NCI-H2107 treated with DMSO at 0.1 percent for 48 hours (cell line): ENCODE results near the gene TNFSF13.

ENCODE experiments used
- DNase-seq: peaks from one replicate; lab custom pipeline; 2025; ENCODE audit not compliant: unreplicated experiment; lab: John Stamatoyannopoulos, UW

Gene TNFSF13

DNA sequence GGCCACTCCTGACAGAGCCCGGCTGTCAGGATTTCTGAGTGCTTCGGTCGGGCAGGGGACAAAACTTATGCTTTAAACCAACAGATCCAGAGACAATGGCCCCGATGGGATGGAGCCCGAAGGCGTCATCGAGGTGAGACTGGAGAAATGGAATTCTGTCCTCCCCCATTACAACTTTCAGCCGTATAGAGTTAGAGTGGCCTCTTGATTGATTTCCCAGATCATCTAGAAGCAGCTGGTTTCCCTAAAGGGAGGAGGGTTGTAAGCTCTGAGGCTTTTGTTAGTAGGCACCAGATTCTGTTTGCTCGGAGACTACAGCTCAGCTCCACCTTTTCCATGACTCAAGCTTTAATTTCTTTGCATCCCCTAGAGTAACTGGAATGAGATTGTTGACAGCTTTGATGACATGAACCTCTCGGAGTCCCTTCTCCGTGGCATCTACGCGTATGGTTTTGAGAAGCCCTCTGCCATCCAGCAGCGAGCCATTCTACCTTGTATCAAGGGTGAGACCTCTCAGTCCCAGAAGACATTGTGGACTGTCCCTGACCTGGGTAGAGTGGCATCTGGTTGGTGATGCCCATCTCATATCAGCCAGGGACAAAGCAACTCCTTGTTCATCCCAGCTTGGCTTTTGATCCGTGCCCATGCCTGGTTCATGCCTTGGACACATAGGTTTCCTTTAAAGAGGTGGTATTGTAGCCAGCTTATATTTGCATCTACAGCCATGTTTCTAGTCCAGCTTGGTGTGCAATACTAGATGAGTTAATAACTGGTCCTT is 15.8 kb downstream of the TNFSF13 start:
- DNase-seq: no peak

DNA sequence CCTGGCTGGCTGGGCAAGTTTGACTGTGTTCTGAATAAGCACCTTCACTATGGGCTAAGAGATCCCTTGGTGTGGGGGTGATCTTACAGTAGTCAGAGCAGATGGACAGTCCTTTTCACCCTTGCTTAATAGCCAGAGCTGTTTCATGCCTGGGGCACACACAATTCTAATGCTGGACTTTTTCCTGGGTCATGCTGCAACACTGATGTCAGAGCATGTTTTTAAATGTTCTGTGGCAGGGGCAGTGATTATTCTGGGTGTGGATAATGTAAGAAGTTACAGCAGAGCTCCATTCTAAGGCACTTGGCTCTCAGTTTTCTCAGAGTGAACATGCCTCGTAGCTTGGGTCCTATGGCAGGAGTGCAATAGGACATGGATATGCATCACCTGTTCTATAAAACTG is 16.9 kb downstream of the TNFSF13 start:
- no peak for DNase-seq

DNA sequence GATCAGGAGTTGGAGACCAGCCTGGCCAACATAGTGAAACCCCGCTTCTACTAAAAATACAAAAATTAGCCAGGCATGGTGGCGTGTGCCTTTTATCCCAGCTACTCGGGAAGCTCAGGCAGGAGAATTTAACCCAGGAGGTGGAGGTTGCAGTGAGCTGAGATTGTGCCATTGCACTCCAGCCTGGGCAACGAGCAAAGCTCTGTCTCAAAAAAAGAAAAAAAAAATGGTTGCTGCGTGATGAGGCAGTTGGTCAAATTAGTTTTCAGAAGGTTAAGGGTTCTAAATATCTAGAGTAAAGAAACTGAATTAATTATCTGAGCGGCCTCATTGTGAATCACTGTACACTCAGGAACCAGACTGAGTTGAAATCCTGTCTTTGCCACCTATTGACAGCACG is 17.4 kb downstream of the TNFSF13 start:
- DNase-seq: no peak

DNA sequence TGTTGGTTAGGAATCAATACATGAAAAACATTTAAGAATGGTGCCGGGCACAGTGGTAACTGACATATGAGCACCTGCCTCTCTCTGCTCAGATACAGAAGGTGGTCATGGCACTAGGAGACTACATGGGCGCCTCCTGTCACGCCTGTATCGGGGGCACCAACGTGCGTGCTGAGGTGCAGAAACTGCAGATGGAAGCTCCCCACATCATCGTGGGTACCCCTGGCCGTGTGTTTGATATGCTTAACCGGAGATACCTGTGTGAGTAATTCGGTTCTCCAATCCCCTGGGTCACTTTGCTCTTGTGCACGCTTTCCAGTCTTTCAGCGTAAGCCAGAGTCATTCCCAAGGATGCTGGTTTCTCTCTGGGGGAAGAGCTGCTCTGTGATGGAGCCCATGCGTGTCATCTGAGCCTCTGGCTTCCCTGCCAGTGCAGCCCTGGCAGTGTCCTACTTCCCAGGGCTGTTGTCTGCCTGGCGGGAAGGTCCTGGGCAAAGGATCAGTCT is 17.9 kb downstream of the TNFSF13 start:
- DNase-seq: no peak

DNA sequence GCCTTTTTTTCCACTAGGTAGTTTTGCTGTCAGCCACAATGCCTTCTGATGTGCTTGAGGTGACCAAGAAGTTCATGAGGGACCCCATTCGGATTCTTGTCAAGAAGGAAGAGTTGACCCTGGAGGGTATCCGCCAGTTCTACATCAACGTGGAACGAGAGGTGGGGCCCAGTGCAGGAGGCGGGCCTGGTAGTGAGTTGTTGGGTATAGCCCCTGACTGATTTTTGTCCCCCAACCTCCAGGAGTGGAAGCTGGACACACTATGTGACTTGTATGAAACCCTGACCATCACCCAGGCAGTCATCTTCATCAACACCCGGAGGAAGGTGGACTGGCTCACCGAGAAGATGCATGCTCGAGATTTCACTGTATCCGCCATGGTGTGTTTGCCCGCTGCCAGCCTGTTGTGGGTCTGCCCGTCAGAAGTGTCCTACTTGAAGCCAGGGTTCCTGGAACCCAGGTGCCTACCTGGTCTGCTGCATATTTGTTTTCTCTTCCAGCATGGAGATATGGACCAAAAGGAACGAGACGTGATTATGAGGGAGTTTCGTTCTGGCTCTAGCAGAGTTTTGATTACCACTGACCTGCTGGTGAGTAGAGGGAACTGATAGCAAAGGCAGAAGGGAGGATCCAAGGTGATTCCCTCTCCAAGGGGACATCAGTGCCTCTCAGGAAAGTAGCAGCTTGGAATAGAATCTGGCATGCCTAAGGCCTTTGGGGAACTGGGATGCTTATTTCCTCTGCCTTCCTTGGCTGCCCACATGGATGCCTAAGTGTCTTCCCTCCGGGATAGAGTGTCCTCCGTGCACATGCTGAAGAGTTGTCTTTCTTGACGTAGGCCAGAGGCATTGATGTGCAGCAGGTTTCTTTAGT is 19.0 kb downstream of the TNFSF13 start:
- DNase-seq: no peak

DNA sequence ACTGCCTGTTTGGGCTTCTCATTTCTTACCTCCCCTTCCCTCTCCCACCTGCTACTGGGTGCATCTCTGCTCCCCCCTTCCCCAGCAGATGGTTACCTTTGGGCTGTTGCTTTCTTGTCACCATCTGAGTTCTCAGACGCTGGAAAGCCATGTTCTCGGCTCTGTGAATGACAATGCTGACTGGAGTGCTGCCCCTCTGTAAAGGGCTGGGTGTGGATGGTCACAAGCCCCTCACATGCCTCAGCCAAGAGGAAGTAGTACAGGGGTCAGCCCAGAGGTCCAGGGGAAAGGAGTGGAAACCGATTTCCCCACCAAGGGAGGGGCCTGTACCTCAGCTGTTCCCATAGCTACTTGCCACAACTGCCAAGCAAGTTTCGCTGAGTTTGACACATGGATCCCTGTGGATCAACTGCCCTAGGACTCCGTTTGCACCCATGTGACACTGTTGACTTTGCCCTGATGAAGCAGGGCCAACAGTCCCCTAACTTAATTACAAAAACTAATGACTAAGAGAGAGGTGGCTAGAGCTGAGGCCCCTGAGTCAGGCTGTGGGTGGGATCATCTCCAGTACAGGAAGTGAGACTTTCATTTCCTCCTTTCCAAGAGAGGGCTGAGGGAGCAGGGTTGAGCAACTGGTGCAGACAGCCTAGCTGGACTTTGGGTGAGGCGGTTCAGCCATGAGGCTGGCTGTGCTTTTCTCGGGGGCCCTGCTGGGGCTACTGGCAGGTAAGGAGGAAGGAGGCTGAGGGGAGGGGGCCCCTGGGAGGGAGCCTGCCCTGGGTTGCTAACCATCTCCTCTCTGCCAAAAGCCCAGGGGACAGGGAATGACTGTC is 20.7 kb downstream of the TNFSF13 start, which contains the start of gene CD68:
TSS of gene CD68 (plus strand) at position 638 of the 833 bp plus-strand sequence. CDS start at position 678, 40 bp downstream.
- DNase-seq: no peak

DNA sequence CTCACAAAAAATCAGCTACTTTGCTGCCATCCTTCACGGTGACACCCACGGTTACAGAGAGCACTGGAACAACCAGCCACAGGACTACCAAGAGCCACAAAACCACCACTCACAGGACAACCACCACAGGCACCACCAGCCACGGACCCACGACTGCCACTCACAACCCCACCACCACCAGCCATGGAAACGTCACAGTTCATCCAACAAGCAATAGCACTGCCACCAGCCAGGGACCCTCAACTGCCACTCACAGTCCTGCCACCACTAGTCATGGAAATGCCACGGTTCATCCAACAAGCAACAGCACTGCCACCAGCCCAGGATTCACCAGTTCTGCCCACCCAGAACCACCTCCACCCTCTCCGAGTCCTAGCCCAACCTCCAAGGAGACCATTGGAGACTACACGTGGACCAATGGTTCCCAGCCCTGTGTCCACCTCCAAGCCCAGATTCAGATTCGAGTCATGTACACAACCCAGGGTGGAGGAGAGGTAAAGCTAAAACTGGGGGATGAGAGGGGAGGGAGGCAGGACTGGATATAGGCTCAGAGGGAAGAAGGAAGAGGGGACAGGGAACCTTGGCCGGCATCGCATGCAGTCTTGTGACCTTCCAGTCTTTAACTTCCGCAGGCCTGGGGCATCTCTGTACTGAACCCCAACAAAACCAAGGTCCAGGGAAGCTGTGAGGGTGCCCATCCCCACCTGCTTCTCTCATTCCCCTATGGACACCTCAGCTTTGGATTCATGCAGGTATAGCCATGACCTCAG is 21.5 kb downstream of the TNFSF13 start:
- no peak for DNase-seq

DNA sequence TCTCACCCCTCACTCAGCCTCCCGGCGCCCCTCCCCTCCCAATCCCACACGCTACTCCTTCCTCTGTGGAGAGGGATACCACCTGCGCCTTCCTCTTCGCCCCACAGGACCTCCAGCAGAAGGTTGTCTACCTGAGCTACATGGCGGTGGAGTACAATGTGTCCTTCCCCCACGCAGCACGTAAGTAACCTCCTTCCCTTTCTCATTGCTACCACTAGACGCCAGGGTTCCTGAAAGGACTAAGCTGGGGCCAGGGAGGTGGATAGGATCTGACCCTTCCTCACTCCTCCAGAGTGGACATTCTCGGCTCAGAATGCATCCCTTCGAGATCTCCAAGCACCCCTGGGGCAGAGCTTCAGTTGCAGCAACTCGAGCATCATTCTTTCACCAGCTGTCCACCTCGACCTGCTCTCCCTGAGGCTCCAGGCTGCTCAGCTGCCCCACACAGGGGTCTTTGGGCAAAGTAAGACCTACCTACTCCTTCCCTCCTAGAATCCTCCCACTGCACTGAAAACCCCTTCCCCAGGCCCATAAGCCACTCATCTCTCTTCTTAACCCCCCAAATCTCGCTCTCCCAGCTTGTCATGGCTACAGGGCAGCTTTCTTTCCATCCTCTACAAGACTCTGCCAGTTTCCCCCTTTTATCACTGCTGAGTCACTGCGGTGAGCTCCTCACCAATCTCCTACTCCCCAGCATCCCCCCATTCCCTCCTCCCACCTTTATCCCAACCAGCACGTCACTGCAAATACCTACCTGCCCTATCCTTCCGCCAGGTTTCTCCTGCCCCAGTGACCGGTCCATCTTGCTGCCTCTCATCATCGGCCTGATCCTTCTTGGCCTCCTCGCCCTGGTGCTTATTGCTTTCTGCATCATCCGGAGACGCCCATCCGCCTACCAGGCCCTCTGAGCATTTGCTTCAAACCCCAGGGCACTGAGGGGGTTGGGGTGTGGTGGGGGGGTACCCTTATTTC is 22.3 kb downstream of the TNFSF13 start:
- no peak for DNase-seq

DNA sequence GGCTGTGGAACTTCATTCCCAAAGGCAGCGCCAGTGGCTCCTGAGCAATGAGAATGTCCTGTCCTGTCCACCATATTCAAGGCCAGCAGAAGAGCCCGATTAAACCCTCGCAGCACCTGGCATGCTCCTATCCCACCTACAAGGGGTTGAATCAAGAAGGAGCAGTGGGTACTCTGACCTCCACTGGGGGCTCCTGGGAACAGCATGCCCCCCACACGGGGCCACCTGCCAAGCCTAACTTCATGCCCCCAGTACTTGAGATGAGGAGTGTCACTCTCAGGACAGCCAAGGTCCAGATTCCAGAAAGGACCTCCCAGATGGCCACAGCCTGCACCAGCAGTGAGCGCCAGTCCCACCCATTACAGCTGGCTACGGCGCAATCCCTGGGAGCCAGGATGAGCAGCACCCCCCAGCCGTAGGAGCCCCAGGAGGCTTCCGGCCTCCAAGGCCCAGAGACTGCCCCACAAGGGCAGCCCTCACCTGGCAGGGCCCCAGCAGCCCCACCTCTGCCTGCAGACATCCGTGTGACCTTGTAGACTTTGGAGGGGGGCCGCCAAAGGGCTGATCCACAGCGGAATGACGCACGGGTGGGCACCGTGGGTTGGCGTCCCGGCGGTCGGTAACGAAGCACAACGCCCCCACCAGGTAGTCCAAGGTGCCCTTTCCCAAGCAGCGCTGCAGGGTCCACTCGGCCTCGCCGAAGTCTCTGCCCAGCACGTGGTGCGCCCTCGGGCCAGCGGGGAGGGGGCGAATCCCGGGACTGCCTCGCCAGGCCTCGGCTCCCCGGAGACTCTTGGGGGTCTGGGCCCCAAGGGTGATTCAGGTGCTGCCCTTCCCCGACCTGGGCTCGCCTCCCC is 24.1 kb downstream of the TNFSF13 start:
- no peak for DNase-seq

DNA sequence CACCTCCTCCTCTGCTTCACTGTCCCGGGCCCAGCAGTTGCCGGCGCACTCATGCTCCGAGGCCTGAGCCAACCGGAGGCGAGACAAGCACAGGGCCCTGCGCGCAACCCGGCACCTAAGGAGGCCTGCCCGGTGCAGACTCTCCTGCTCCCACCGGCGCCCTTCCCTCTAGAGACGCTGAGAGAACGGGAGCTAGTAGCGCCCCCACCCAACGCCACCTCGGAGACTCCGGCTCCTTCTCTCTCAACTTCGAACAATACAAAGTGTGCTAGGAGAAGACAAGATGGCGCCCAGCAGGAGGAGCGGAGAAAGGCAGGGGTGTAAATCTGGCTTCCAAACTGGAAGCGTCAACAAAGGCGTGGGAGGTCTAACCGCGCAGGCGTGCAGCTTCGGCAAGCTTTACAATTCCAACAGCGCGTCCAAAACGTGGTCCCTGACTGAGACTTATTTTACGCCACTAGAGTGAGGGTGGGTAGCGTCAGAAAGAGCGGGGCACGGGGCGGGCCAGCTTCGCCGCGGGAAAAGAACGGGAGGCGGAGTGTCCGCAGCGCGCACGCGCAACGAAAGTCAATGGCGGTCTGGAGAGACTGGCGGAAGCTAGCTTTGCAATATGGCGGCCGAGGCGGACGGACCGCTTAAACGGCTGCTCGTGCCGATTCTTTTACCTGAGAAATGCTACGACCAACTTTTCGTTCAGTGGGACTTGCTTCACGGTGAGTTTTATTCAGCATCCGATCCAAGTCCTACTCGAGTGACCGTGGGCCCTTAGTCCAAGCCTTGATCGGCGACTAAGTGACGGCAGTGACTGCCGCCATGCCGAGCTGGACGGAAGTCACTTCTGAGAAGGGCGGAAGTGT is 24.9 kb downstream of the TNFSF13 start, which contains the start of gene MPDU1:
TSS of gene MPDU1 (plus strand) at position 600 of the 857 bp plus-strand sequence. CDS start at position 611, 11 bp downstream.
- peak; percentile 72 for DNase-seq

DNA sequence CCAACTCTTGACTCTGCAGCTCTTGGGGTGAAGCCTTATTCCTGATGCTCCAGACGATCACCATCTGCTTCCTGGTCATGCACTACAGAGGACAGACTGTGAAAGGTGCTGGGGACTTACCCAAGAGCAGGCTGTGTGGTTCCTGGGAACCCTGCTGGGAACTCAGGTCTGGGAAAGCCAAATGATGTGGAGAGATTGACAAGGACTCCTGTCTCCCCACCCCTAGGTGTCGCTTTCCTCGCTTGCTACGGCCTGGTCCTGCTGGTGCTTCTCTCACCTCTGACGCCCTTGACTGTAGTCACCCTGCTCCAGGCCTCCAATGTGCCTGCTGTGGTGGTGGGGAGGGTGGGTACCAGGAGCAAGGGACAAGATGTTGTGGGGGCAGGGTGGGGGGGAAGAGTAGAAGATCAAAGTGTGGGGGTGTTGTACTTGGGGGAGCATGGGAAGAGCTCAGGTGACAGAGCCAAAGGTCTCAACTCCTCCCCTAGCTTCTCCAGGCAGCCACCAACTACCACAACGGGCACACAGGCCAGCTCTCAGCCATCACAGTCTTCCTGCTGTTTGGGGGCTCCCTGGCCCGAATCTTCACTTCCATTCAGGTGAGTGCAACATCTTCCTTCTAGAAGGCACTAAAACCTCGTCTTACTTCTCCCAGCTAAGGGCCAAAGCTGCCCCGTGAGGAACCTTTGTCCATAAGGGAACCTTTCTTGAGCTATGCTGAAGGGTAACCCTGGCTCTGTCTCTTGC is 28.3 kb downstream of the TNFSF13 start:
- DNase-seq: peak; percentile 1

DNA sequence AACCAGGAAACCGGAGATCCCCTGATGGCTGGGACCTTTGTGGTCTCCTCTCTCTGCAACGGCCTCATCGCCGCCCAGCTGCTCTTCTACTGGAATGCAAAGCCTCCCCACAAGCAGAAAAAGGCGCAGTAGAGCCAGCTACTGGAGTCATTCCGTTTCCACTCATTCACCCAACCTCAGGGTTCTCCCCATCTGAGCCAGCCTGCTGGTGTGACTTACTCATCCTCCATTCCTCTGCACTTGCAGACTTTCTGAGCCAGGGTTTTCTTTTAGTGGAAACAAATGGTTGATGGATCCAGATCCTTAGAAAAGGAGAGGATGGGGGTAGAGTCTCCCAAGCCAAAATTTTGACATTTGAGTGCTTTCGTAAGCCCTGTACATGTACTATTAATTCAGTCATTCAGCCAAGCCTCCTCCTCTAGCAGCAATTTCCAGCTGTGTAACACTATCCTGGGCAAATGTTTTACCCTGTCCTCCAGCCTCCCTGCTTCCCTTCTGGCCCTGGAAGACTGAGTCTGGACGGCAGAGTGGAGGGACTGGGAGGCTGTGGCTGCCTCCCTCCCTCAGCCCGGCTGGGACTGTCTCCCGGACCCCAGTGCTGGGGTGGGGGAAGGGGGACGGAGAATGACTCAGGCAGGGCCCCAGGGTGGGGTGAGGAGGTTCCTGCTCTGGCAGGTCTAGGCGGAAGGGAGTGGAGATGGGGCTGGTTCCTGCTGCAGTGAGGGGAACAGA is 29.0 kb downstream of the TNFSF13 start:
- no peak for DNase-seq

DNA sequence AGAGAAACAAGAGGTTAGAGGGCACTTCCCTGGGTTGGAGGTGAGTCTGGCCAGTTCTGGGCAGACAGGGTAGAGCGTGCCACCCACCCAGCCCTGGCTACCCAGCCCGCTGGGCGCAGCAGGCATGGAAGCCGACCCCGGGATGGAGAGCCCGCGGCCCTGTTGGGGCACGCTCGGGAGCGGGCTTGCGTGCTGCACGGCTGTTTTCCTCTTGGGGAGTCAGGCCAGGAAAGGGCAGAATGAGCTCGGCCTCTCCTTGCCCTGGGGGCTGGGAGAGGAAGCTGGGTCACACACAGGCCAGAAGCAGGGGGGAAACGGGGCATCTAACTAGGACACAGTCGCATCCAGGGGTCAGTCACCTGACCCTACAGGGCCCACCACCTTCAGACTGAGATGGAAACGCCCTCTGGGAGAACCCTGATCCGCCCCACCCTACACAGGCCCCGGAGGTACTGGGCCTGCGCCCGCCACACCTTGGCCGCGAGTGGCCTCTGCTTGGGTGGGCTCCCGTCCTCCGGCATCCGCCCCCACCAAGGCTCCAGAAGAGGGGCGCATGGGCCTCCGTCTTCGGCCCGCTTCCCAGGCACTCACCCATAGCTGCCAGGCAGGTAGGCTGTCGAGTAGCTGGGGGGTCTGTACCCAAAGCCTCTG is 30.1 kb downstream of the TNFSF13 start:
- DNase-seq: no peak

DNA sequence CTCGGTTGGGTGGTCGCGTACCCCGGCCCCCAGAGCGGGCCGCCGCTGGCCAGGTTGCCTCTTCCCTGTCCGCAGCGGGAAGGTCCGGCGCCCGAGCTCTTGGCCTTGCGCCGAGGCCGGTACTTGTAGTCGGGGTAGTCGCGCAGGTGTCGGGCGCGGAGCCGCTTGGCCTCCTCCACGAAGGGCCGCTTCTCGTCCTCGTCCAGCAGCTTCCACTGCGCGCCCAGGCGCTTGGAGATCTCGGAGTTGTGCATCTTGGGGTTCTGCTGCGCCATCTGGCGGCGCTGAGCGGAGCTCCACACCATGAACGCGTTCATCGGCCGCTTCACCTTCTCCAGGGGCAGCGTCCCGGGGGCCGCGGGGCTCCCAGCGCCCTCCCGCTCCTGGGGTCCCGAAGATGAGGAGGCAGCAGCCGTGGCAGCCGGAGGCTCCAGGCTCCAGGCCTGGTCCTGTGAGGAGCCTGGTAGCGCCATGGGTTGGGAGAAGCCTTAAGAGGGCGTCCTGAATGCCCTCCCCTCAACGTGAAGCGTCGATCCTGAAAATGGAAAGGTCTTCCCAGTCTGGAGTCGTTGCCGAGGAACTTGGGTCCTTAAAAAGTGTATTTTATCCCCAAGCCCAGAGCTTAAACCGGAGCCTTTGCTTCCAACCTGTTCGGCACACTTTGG is 30.8 kb downstream of the TNFSF13 start:
- DNase-seq: no peak
